RWPE1 (cell line): ENCODE results near the gene MFSD6.

Source experiments
- CTCF ChIA-PET: fragments of 350-600 bp; sonication (Branson Sonifier 250); formaldehyde crosslinking; extraction: SDS; loops from one replicate; lab custom pipeline; 2021; lab: Yijun Ruan, JAX
- POLR2A ChIA-PET: fragments of 400-600 bp; formaldehyde crosslinking; extraction: SDS; loops from one replicate; lab custom pipeline; 2020; ENCODE audit warnings: antibody characterized with exemption; ENCODE audit not compliant: low non-redundant PET; lab: Yijun Ruan, JAX
- DNase-seq: peaks from one replicate; pipeline ENCODE4 v3.0.0; 2012; ENCODE audit warnings: low spot score
- H3K27ac ChIP-seq: fragments of 450-650 bp; 2 replicates; pipeline ENCODE4 v1.5.1; 2017
- CTCF ChIP-seq: fragments of 450-650 bp; conservative IDR thresholded peaks from 2 replicates; pipeline ENCODE4 v1.5.1; 2017; ENCODE audit warnings: low read depth, mild to moderate bottlenecking

The MFSD6 gene

GRCh38 chr2:190547886-190548285 lies 139.7 kb downstream of the MFSD6 start:
- ChIA-PET CTCF (no interaction called here), POLR2A (no interaction called here)
- TF ChIP-seq CTCF = no peak
- peak overlapping the region; percentile 55 for H3K27ac ChIP-seq
- no peak for DNase-seq

- no peak for DNase-seq
- CTCF ChIA-PET = no interaction called here
- TF ChIP-seq CTCF = no peak
- POLR2A ChIA-PET = no interaction called here
- H3K27ac ChIP-seq = no peak overlapping the region
Measured at GRCh38 chr2:190550137-190550536, 142.0 kb downstream of the MFSD6 start.
